Type B pancreatic cell (in vitro differentiated cells): ENCODE results near the gene LMX1B. TPM values are rescaled to one million over a fixed set of nuclear protein-coding genes. Genes with fewer than 3 reads are reported as not detected.

Experiments used
- DNase-seq: peaks from one replicate; pipeline ENCODE4 v3.0.0; 2021; ENCODE audit warnings: mixed read lengths; ENCODE audit not compliant: unreplicated experiment; ENCODE audit errors: extremely low spot score
- H3K27ac Mint-ChIP-seq: 2 replicates; pipeline ENCODE4 v1.8.0; 2021; ENCODE audit warnings: mild to moderate bottlenecking, mixed read lengths
- H3K27me3 Mint-ChIP-seq: 2 replicates; pipeline ENCODE4 v1.8.0; 2021; ENCODE audit warnings: mixed read lengths
- H3K36me3 Mint-ChIP-seq: 2 replicates; pipeline ENCODE4 v1.8.0; 2021; ENCODE audit warnings: mixed read lengths
- H3K4me1 Mint-ChIP-seq: one replicate; pipeline ENCODE4 v1.8.0; 2021; ENCODE audit warnings: mixed read lengths; ENCODE audit not compliant: unreplicated experiment
- H3K4me3 Mint-ChIP-seq: 2 replicates; pipeline ENCODE4 v1.8.0; 2021; ENCODE audit warnings: mild to moderate bottlenecking, mixed read lengths
- H3K9me3 Mint-ChIP-seq: 2 replicates; pipeline ENCODE4 v1.8.0; 2021; ENCODE audit warnings: mixed read lengths
- total RNA-seq: library from RNA; stranded (reverse); gene quantifications from 2 replicates; pipeline ENCODE4 v1.2.1, GENCODE V29; 2021; ENCODE audit warnings: low replicate concordance
- TF ChIP-seq, protein P1 (sequence below): fragments of 200-600 bp; sonication (generic); conservative IDR thresholded peaks from 2 replicates; pipeline ENCODE4 v1.5.0; 2021; ENCODE audit warnings: antibody characterized with exemption, mild to moderate bottlenecking

Gene LMX1B
- total RNA-seq, 1 donor from 2014 or later, result 13.6 TPM

- Mint-ChIP-seq H3K27me3 (peaks cover 81% of the 10 kb centered on the region), H3K27ac (peak overlapping the region; percentile 75), H3K9me3 (no peaks in the 10 kb centered on the region), H3K4me3 (peak overlapping the region; percentile 88), H3K36me3 (peaks cover 8% of the 10 kb centered on the region), H3K4me1 (peaks cover 31% of the 10 kb centered on the region)
- no peak for DNase-seq
- TF ChIP-seq, protein P1, sequence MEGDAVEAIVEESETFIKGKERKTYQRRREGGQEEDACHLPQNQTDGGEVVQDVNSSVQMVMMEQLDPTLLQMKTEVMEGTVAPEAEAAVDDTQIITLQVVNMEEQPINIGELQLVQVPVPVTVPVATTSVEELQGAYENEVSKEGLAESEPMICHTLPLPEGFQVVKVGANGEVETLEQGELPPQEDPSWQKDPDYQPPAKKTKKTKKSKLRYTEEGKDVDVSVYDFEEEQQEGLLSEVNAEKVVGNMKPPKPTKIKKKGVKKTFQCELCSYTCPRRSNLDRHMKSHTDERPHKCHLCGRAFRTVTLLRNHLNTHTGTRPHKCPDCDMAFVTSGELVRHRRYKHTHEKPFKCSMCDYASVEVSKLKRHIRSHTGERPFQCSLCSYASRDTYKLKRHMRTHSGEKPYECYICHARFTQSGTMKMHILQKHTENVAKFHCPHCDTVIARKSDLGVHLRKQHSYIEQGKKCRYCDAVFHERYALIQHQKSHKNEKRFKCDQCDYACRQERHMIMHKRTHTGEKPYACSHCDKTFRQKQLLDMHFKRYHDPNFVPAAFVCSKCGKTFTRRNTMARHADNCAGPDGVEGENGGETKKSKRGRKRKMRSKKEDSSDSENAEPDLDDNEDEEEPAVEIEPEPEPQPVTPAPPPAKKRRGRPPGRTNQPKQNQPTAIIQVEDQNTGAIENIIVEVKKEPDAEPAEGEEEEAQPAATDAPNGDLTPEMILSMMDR, result no peak
Observed at GRCh38 chr9:126616521-126616976, 2.8 kb downstream of the LMX1B start.

GRCh38 chr9:126617003-126617822, 3.5 kb downstream of the LMX1B start:
- Mint-ChIP-seq H3K27ac (peak overlapping the region; percentile 75), H3K36me3 (peaks cover 8% of the 10 kb centered on the region), H3K4me1 (peaks cover 31% of the 10 kb centered on the region), H3K4me3 (peak overlapping the region; percentile 88), H3K27me3 (peaks cover 81% of the 10 kb centered on the region), H3K9me3 (no peaks in the 10 kb centered on the region)
- TF ChIP-seq, protein P1, result no peak
- DNase-seq, result no peak

DNA sequence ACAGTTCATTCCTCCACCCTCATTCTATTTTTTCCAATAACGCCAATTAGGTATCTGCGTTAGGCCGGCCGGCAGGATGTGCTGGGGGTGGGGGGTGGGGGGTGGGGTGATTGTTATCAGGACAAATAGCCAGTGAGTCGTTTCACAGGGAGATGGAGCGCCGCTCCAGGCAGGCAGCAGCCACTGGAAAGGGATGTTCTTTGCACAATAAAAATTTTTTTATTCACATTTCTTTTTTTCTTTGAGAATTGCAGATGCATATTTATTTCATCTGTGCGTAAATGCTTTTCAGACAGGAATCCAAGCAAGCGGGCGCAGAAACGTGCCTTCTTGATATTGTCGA, 4.1 kb downstream of the LMX1B start:
- Mint-ChIP-seq H3K9me3 (no peaks in the 10 kb centered on the region), H3K27me3 (peaks cover 85% of the 10 kb centered on the region), H3K27ac (peak overlapping the region; percentile 53), H3K36me3 (peaks cover 8% of the 10 kb centered on the region), H3K4me1 (peaks cover 31% of the 10 kb centered on the region), H3K4me3 (peak overlapping the region; percentile 88)
- TF ChIP-seq, protein P1, result no peak
- DNase-seq, result no peak

GRCh38 chr9:126618190-126618584, 4.5 kb downstream of the LMX1B start:
- TF ChIP-seq, protein P1, result no peak
- H3K9me3 Mint-ChIP-seq, result no peaks in the 10 kb centered on the region
- H3K36me3 Mint-ChIP-seq, result peaks cover 8% of the 10 kb centered on the region
- no peak for DNase-seq
- peak overlapping the region; percentile 76 for H3K4me3 Mint-ChIP-seq
- H3K27me3 Mint-ChIP-seq, result peaks cover 85% of the 10 kb centered on the region
- H3K4me1 Mint-ChIP-seq, result peaks cover 31% of the 10 kb centered on the region
- peak overlapping the region; percentile 53 for H3K27ac Mint-ChIP-seq

GRCh38 chr9:126618585-126619360, 5.0 kb downstream of the LMX1B start:
- Mint-ChIP-seq H3K4me3 (peak overlapping the region; percentile 76), H3K27ac (peak overlapping the region; percentile 53), H3K4me1 (peaks cover 31% of the 10 kb centered on the region), H3K36me3 (peaks cover 8% of the 10 kb centered on the region), H3K27me3 (peaks cover 91% of the 10 kb centered on the region), H3K9me3 (no peaks in the 10 kb centered on the region)
- TF ChIP-seq, protein P1, result no peak
- DNase-seq, result no peak
